ENCODE results near the gene FIGLA. TPM values are rescaled to one million over a fixed set of nuclear protein-coding genes. Genes with fewer than 3 reads are reported as not detected.

The FIGLA gene
- total and polyA plus RNA-seq, 2 donors (not counting 1 experiment from before 2014, with no cell fraction given): not detected

- Histone ChIP-seq H3K79me2 (ENCODE audit: control insufficient read depth, insufficient read depth, low read length) (no peaks in the 10 kb centered on the region), H3K27me3 (ENCODE audit: control insufficient read depth, insufficient read depth, low read length) (no peaks in the 10 kb centered on the region), H4K20me1 (ENCODE audit: control insufficient read depth, extremely low read depth, insufficient read depth, low read length) (no peaks in the 10 kb centered on the region), H2AFZ (ENCODE audit: low read length) (no peak overlapping the region), H3K4me1 (ENCODE audit: control insufficient read depth, extremely low read depth, insufficient read depth, low read length) (no peaks in the 10 kb centered on the region), H3K27ac (ENCODE audit: insufficient read depth, low read length) (no peak overlapping the region), H3K36me3 (ENCODE audit: control insufficient read depth, insufficient read depth, low read length) (no peaks in the 10 kb centered on the region), H3K4me3 (replicated peaks in 1 of 4; ENCODE audit: control extremely low read depth in 1 of 4, insufficient read depth in 1 of 4, low read depth in 3 of 4, low read length in 4 of 4) (no peak overlapping the region), H3K4me2 (ENCODE audit: extremely low read depth, insufficient read depth, low read length) (no peak overlapping the region), H3K9ac (ENCODE audit: insufficient read depth, low read length) (no peak overlapping the region), H3K9me3 (ENCODE audit: control insufficient read depth, insufficient read depth, low read depth, low read length) (no peaks in the 10 kb centered on the region)
- DNase-seq (ENCODE audit: low read depth in 2 of 2): no peak
- TF ChIP-seq, protein P1, sequence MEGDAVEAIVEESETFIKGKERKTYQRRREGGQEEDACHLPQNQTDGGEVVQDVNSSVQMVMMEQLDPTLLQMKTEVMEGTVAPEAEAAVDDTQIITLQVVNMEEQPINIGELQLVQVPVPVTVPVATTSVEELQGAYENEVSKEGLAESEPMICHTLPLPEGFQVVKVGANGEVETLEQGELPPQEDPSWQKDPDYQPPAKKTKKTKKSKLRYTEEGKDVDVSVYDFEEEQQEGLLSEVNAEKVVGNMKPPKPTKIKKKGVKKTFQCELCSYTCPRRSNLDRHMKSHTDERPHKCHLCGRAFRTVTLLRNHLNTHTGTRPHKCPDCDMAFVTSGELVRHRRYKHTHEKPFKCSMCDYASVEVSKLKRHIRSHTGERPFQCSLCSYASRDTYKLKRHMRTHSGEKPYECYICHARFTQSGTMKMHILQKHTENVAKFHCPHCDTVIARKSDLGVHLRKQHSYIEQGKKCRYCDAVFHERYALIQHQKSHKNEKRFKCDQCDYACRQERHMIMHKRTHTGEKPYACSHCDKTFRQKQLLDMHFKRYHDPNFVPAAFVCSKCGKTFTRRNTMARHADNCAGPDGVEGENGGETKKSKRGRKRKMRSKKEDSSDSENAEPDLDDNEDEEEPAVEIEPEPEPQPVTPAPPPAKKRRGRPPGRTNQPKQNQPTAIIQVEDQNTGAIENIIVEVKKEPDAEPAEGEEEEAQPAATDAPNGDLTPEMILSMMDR (conservative IDR thresholded peaks at IDR 0.05 in 1 of 2, IDR thresholded peaks at IDR 0.05 in 1 of 2; ENCODE audit: low read depth in 1 of 2, low read length in 2 of 2): no peak
- no peak for TF ChIP-seq EZH2 (IDR thresholded peaks at IDR 0.05; ENCODE audit: low read length, missing control alignments)
Measured at GRCh38 chr2:70822843-70823242, 32.4 kb upstream of the FIGLA start.

DNA sequence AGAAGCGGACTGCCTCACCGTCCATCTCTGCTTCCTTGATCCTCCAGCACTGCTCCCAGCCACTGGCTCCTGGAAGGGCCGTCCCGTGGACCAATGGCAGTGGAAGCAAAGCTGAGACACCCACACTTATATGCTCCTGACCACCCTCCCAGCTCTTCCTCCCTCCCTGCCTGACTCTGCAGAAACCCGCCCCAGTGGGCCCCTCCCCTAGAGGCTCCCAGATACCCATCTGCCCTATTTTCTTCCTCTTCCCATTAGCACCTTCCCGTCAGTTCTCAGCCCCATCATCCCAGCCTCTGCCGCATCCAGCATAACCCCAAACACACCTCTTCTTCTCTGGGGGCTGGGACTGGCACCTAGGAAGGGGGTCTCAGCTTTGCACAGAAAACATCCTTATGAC, 30.1 kb upstream of the FIGLA start, which contains the start of gene CLEC4F:
TSS of gene CLEC4F (minus strand) at position 101 of the 400 bp plus-strand sequence. CDS start at position 25, 76 bp downstream.
- DNase-seq (ENCODE audit: low read depth in 2 of 2): no peak
- TF ChIP-seq EZH2 (IDR thresholded peaks at IDR 0.05; ENCODE audit: low read length, missing control alignments): no peak
- TF ChIP-seq, protein P1 (conservative IDR thresholded peaks at IDR 0.05 in 1 of 2, IDR thresholded peaks at IDR 0.05 in 1 of 2; ENCODE audit: low read depth in 1 of 2, low read length in 2 of 2): no peak
- peaks cover 7% of the 10 kb centered on the region for H3K27me3 ChIP-seq (ENCODE audit: control insufficient read depth, insufficient read depth, low read length)
- H3K4me2 ChIP-seq (ENCODE audit: extremely low read depth, insufficient read depth, low read length): no peak within 1 kb of the TSS
- H3K9me3 ChIP-seq (ENCODE audit: control insufficient read depth, insufficient read depth, low read depth, low read length): no peaks in the 10 kb centered on the region
- H2AFZ ChIP-seq (ENCODE audit: low read length): no peak within 1 kb of the TSS
- no peak within 1 kb of the TSS for H3K9ac ChIP-seq (ENCODE audit: insufficient read depth, low read length)
- H3K27ac ChIP-seq (ENCODE audit: insufficient read depth, low read length): no peak within 1 kb of the TSS
- no peaks in the 10 kb centered on the region for H4K20me1 ChIP-seq (ENCODE audit: control insufficient read depth, extremely low read depth, insufficient read depth, low read length)
- H3K79me2 ChIP-seq (ENCODE audit: control insufficient read depth, insufficient read depth, low read length): no peaks in the 10 kb centered on the region
- H3K36me3 ChIP-seq (ENCODE audit: control insufficient read depth, insufficient read depth, low read length): no peaks in the 10 kb centered on the region
- H3K4me3 ChIP-seq (replicated peaks in 1 of 4; ENCODE audit: control extremely low read depth in 1 of 4, insufficient read depth in 1 of 4, low read depth in 3 of 4, low read length in 4 of 4): no peak within 1 kb of the TSS
- no peaks in the 10 kb centered on the region for H3K4me1 ChIP-seq (ENCODE audit: control insufficient read depth, extremely low read depth, insufficient read depth, low read length)

- Histone ChIP-seq H3K9me3 (ENCODE audit: control insufficient read depth, insufficient read depth, low read depth, low read length) (no peaks in the 10 kb centered on the region), H3K36me3 (ENCODE audit: control insufficient read depth, insufficient read depth, low read length) (no peaks in the 10 kb centered on the region), H3K79me2 (ENCODE audit: control insufficient read depth, insufficient read depth, low read length) (no peaks in the 10 kb centered on the region), H3K4me2 (ENCODE audit: extremely low read depth, insufficient read depth, low read length) (no peak overlapping the region), H3K9ac (ENCODE audit: insufficient read depth, low read length) (no peak overlapping the region), H3K27me3 (ENCODE audit: control insufficient read depth, insufficient read depth, low read length) (peaks cover 12% of the 10 kb centered on the region), H3K4me3 (replicated peaks in 1 of 4; ENCODE audit: control extremely low read depth in 1 of 4, insufficient read depth in 1 of 4, low read depth in 3 of 4, low read length in 4 of 4) (no peak overlapping the region), H3K4me1 (ENCODE audit: control insufficient read depth, extremely low read depth, insufficient read depth, low read length) (no peaks in the 10 kb centered on the region), H2AFZ (ENCODE audit: low read length) (no peak overlapping the region), H3K27ac (ENCODE audit: insufficient read depth, low read length) (no peak overlapping the region), H4K20me1 (ENCODE audit: control insufficient read depth, extremely low read depth, insufficient read depth, low read length) (no peaks in the 10 kb centered on the region)
- TF ChIP-seq, protein P1 (conservative IDR thresholded peaks at IDR 0.05 in 1 of 2, IDR thresholded peaks at IDR 0.05 in 1 of 2; ENCODE audit: low read depth in 1 of 2, low read length in 2 of 2): no peak
- TF ChIP-seq EZH2 (IDR thresholded peaks at IDR 0.05; ENCODE audit: low read length, missing control alignments): no peak
- no peak for DNase-seq (ENCODE audit: low read depth in 2 of 2)
Measured at GRCh38 chr2:70817284-70817954, 27.0 kb upstream of the FIGLA start.
